ENCODE data around the gene ATP2B2. TPM values are rescaled to one million over a fixed set of nuclear protein-coding genes. Genes with fewer than 3 reads are reported as not detected.

Gene ATP2B2
- total RNA-seq, 1 donor from 2014 or later = not detected

DNA sequence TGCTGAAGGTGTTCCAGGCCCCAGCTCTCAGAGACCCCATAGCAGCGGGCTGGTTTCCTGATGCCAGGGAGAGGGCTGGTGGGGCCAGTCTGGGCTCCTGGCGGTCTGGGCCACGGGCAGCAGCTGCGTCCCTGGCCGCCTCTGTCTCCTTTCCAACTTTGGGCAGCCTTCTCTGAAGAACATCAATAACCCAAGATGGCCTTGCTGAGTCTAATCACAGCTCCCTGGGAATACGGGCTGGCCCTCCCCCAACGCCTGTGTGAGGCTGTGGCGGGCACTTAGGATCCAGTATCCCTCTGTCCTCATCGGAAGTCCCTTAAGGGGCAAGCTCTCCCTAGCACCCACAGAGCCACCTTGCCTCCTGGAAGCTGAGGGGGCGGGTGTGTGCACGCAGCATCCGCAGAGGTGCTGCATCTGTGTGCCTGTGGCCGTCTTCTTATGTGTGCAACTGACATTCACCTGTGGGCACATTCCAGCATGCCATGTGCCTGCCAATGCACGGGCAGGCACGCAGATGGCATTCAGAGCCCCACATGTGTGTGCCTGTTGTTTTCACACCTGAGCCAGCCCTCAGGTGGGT lies 2.1 kb downstream of the ATP2B2 start:
- Mint-ChIP-seq H3K27ac (no peak overlapping the region), H3K4me1 (no peaks in the 10 kb centered on the region)

GRCh38 chr3:10502185-10502880 lies 3.1 kb downstream of the ATP2B2 start:
- no peak overlapping the region for H3K27ac Mint-ChIP-seq
- no peak for DNase-seq (ENCODE audit: low spot score in 2 of 2, unreplicated experiment in 2 of 2)

More for the DNA sequence above, 2.1 kb downstream of the ATP2B2 start:
- no peak for DNase-seq (ENCODE audit: low spot score in 2 of 2, unreplicated experiment in 2 of 2)
- H3K27me3 Mint-ChIP-seq (ENCODE audit: low read depth) = peaks cover 75% of the 10 kb centered on the region
- H3K4me3 Mint-ChIP-seq = no peak overlapping the region
- TF ChIP-seq, protein P1, sequence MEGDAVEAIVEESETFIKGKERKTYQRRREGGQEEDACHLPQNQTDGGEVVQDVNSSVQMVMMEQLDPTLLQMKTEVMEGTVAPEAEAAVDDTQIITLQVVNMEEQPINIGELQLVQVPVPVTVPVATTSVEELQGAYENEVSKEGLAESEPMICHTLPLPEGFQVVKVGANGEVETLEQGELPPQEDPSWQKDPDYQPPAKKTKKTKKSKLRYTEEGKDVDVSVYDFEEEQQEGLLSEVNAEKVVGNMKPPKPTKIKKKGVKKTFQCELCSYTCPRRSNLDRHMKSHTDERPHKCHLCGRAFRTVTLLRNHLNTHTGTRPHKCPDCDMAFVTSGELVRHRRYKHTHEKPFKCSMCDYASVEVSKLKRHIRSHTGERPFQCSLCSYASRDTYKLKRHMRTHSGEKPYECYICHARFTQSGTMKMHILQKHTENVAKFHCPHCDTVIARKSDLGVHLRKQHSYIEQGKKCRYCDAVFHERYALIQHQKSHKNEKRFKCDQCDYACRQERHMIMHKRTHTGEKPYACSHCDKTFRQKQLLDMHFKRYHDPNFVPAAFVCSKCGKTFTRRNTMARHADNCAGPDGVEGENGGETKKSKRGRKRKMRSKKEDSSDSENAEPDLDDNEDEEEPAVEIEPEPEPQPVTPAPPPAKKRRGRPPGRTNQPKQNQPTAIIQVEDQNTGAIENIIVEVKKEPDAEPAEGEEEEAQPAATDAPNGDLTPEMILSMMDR (IDR thresholded peaks at IDR 0.05; ENCODE audit: unreplicated experiment) = no peak
- no peaks in the 10 kb centered on the region for H3K9me3 Mint-ChIP-seq
- H3K36me3 Mint-ChIP-seq = no peaks in the 10 kb centered on the region

GRCh38 chr3:10501664-10502052 lies 3.7 kb downstream of the ATP2B2 start:
- Mint-ChIP-seq H3K36me3 (no peaks in the 10 kb centered on the region), H3K9me3 (no peaks in the 10 kb centered on the region), H3K27me3 (ENCODE audit: low read depth) (peaks cover 66% of the 10 kb centered on the region), H3K4me1 (no peaks in the 10 kb centered on the region), H3K27ac (no peak overlapping the region), H3K4me3 (no peak overlapping the region)
- TF ChIP-seq, protein P1 (IDR thresholded peaks at IDR 0.05; ENCODE audit: unreplicated experiment) = no peak
- no peak for DNase-seq (ENCODE audit: low spot score in 2 of 2, unreplicated experiment in 2 of 2)

More at GRCh38 chr3:10502185-10502880, 3.1 kb downstream of the ATP2B2 start:
- Mint-ChIP-seq H3K4me3 (no peak overlapping the region), H3K27me3 (ENCODE audit: low read depth) (peaks cover 67% of the 10 kb centered on the region), H3K9me3 (no peaks in the 10 kb centered on the region), H3K36me3 (no peaks in the 10 kb centered on the region), H3K4me1 (no peaks in the 10 kb centered on the region)
- TF ChIP-seq, protein P1 (IDR thresholded peaks at IDR 0.05; ENCODE audit: unreplicated experiment) = no peak

GRCh38 chr3:10500717-10501663 lies 4.4 kb downstream of the ATP2B2 start:
- DNase-seq (ENCODE audit: low spot score in 2 of 2, unreplicated experiment in 2 of 2) = no peak
- Mint-ChIP-seq H3K4me1 (no peaks in the 10 kb centered on the region), H3K27me3 (ENCODE audit: low read depth) (peaks cover 65% of the 10 kb centered on the region), H3K9me3 (no peaks in the 10 kb centered on the region), H3K36me3 (no peaks in the 10 kb centered on the region), H3K4me3 (no peak overlapping the region), H3K27ac (no peak overlapping the region)
- TF ChIP-seq, protein P1 (IDR thresholded peaks at IDR 0.05; ENCODE audit: unreplicated experiment) = no peak

- no peaks in the 10 kb centered on the region for H3K36me3 Mint-ChIP-seq
- no peak for DNase-seq (ENCODE audit: low spot score in 2 of 2, unreplicated experiment in 2 of 2)
- H3K27me3 Mint-ChIP-seq (ENCODE audit: low read depth) = peaks cover 49% of the 10 kb centered on the region
- no peak overlapping the region for H3K27ac Mint-ChIP-seq
- no peaks in the 10 kb centered on the region for H3K4me1 Mint-ChIP-seq
- H3K9me3 Mint-ChIP-seq = no peaks in the 10 kb centered on the region
- TF ChIP-seq, protein P1 (IDR thresholded peaks at IDR 0.05; ENCODE audit: unreplicated experiment) = no peak
- no peak overlapping the region for H3K4me3 Mint-ChIP-seq
Observed at GRCh38 chr3:10498271-10498670, 7.1 kb downstream of the ATP2B2 start.
